Skeletal muscle tissue (tissue), 4 donors: ENCODE measurements around the gene GRM1. TPM values are rescaled to one million over a fixed set of nuclear protein-coding genes. Genes with fewer than 3 reads are reported as not detected.
"Not testable (repeated sequence)": the region's sequence is repeated elsewhere in the genome, so short reads cannot be mapped to it uniquely, and the experiment has no call there.

Experiments
- H3K27ac ChIP-seq: one replicate; pipeline ENCODE4 v1.7.0; 2013; ENCODE audit warnings: mild to moderate bottlenecking, low read depth, low read length, inconsistent platforms
- H3K27me3 ChIP-seq, 3 donors: one replicate each; pipeline ENCODE4 v1.7.0; 2013; ENCODE audit warnings: low read length in 3 of 3; ENCODE audit not compliant: control insufficient read depth in 3 of 3, insufficient read depth in 3 of 3
- H3K36me3 ChIP-seq, 3 donors: one replicate each; pipeline ENCODE4 v1.7.0; 2013; ENCODE audit warnings: low read length in 3 of 3; ENCODE audit not compliant: control insufficient read depth in 3 of 3, insufficient read depth in 3 of 3
- H3K4me1 ChIP-seq, 3 donors: one replicate each; pipeline ENCODE4 v1.7.0; 2013; ENCODE audit warnings: low read length in 3 of 3, mild to moderate bottlenecking in 3 of 3; ENCODE audit not compliant: control insufficient read depth in 3 of 3, insufficient read depth in 3 of 3
- H3K4me3 ChIP-seq, 3 donors: one replicate each; pipeline ENCODE4 v1.7.0; 2013; ENCODE audit warnings: low read length in 3 of 3
- H3K9ac ChIP-seq, 3 donors: one replicate each; pipeline ENCODE4 v1.7.0; 2013; ENCODE audit warnings: low read length in 3 of 3, mild to moderate bottlenecking in 3 of 3, moderate library complexity in 2 of 3, low read depth in 1 of 3
- H3K9me3 ChIP-seq, 3 donors: one replicate each; pipeline ENCODE4 v1.7.0; 2013; ENCODE audit warnings: low read length in 3 of 3; ENCODE audit not compliant: control insufficient read depth in 3 of 3
- total RNA-seq: library from RNA; depleted of rRNA; stranded (reverse); fragments of >200 nt; gene quantifications from one replicate; pipeline ENCODE4 v1.2.3, GENCODE V29; 2014
- donor health status: Osteomylitis.

GRM1 gene
- total RNA-seq, 1 donor from 2014 or later, result under 0.01 TPM

GRCh38 chr6:146210406-146211083 lies 181.7 kb downstream of the GRM1 start:
- Histone ChIP-seq H3K4me1 (no peaks in the 10 kb centered on the region), H3K36me3 (no peaks in the 10 kb centered on the region), H3K27ac (no peak overlapping the region), H3K9me3 (no peaks in the 10 kb centered on the region), H3K9ac (no peak overlapping the region), H3K4me3 (no peak overlapping the region), H3K27me3 (no peaks in the 10 kb centered on the region)

- H3K27ac ChIP-seq, result no peak overlapping the region
- no peaks in the 10 kb centered on the region for H3K27me3 ChIP-seq
- no peak overlapping the region for H3K9ac ChIP-seq
- H3K4me1 ChIP-seq, result no peaks in the 10 kb centered on the region
- H3K4me3 ChIP-seq, result no peak overlapping the region
- H3K36me3 ChIP-seq, result no peaks in the 10 kb centered on the region
- H3K9me3 ChIP-seq, result no peaks in the 10 kb centered on the region
Measured at GRCh38 chr6:146211646-146212045, 182.8 kb downstream of the GRM1 start.

- H3K9me3 ChIP-seq, result no peaks in the 10 kb centered on the region
- H3K9ac ChIP-seq, result no peak overlapping the region
- H3K36me3 ChIP-seq, result no peaks in the 10 kb centered on the region
- no peaks in the 10 kb centered on the region for H3K27me3 ChIP-seq
- no peak overlapping the region for H3K27ac ChIP-seq
- no peaks in the 10 kb centered on the region for H3K4me1 ChIP-seq
- no peak overlapping the region for H3K4me3 ChIP-seq
Measured at GRCh38 chr6:146212781-146213180, 183.9 kb downstream of the GRM1 start.

GRCh38 chr6:146219101-146219500 lies 190.2 kb downstream of the GRM1 start:
- H3K9ac ChIP-seq, result no peak overlapping the region
- no peaks in the 10 kb centered on the region for H3K4me1 ChIP-seq
- H3K9me3 ChIP-seq, result no peaks in the 10 kb centered on the region
- H3K36me3 ChIP-seq, result no peaks in the 10 kb centered on the region
- H3K27me3 ChIP-seq, result no peaks in the 10 kb centered on the region
- no peak overlapping the region for H3K4me3 ChIP-seq
- H3K27ac ChIP-seq, result no peak overlapping the region

GRCh38 chr6:146224449-146224848 lies 195.6 kb downstream of the GRM1 start:
- Histone ChIP-seq H3K4me1 (no peaks in the 10 kb centered on the region), H3K27ac (no peak overlapping the region), H3K36me3 (no peaks in the 10 kb centered on the region), H3K9me3 (no peaks in the 10 kb centered on the region), H3K9ac (no peak overlapping the region), H3K4me3 (no peak overlapping the region), H3K27me3 (no peaks in the 10 kb centered on the region)

- no peaks in the 10 kb centered on the region for H3K4me1 ChIP-seq
- H3K4me3 ChIP-seq, result no peak overlapping the region
- H3K27ac ChIP-seq, result no peak overlapping the region
- no peaks in the 10 kb centered on the region for H3K9me3 ChIP-seq
- H3K27me3 ChIP-seq, result no peaks in the 10 kb centered on the region
- H3K9ac ChIP-seq, result no peak overlapping the region
- H3K36me3 ChIP-seq, result no peaks in the 10 kb centered on the region
Measured at GRCh38 chr6:146224988-146225387, 196.1 kb downstream of the GRM1 start.

GRCh38 chr6:146240322-146240721 lies 211.5 kb downstream of the GRM1 start:
- H3K4me3 ChIP-seq, result no peak overlapping the region
- H3K27ac ChIP-seq, result no peak overlapping the region
- no peaks in the 10 kb centered on the region for H3K9me3 ChIP-seq
- no peaks in the 10 kb centered on the region for H3K36me3 ChIP-seq
- H3K9ac ChIP-seq, result no peak overlapping the region
- H3K4me1 ChIP-seq, result no peaks in the 10 kb centered on the region
- H3K27me3 ChIP-seq, result no peaks in the 10 kb centered on the region

GRCh38 chr6:146240807-146241206 lies 211.9 kb downstream of the GRM1 start:
- Histone ChIP-seq H3K4me3 (no peak overlapping the region), H3K9ac (no peak overlapping the region), H3K9me3 (no peaks in the 10 kb centered on the region), H3K27ac (no peak overlapping the region), H3K4me1 (no peaks in the 10 kb centered on the region), H3K36me3 (no peaks in the 10 kb centered on the region), H3K27me3 (no peaks in the 10 kb centered on the region)

- H3K36me3 ChIP-seq, H3K4me3 ChIP-seq, H3K27ac ChIP-seq, H3K9ac ChIP-seq, H3K9me3 ChIP-seq, H3K27me3 ChIP-seq, H3K4me1 ChIP-seq: not testable (repeated sequence)
Measured at GRCh38 chr6:146243646-146244045, 214.8 kb downstream of the GRM1 start.

GRCh38 chr6:146244630-146245143 lies 215.8 kb downstream of the GRM1 start:
- H3K9me3 ChIP-seq, result no peaks in the 10 kb centered on the region
- no peak overlapping the region for H3K9ac ChIP-seq
- H3K27me3 ChIP-seq, result no peaks in the 10 kb centered on the region
- H3K4me3 ChIP-seq, result no peak overlapping the region
- no peak overlapping the region for H3K27ac ChIP-seq
- no peaks in the 10 kb centered on the region for H3K4me1 ChIP-seq
- H3K36me3 ChIP-seq, result no peaks in the 10 kb centered on the region
